Adrenal gland (tissue), 5 donors: ENCODE data around the gene RANBP10.

ENCODE experiments used
- CTCF ChIP-seq, 6 experiments: fragments of 450-650 bp in 4 of 6; fragments of 200-600 bp in 2 of 6; sonication (generic) in 1 of 6; IDR thresholded peaks; 1 replicate in 5 of 6; 2 replicates in 1 of 6; pipeline versions ENCODE4 v1.5.1 to v1.8.0; 2016 to 2021; ENCODE audit warnings: antibody characterized with exemption in 6 of 6, mild to moderate bottlenecking in 2 of 6, moderate library complexity in 1 of 6
- POLR2A ChIP-seq, 2 donors: fragments of 450-650 bp; IDR thresholded peaks; one replicate each; pipeline ENCODE4 v1.6.1; 2017; ENCODE audit warnings: antibody characterized with exemption in 2 of 2, mild to moderate bottlenecking in 2 of 2, moderate library complexity in 1 of 2
- donor health status: DM: no; HTN: no; CAD: no.

GRCh38 chr16:67800338-67800926 is 5.9 kb downstream of the RANBP10 start:
- TF ChIP-seq CTCF (IDR thresholded peaks at IDR 0.05): no peak
- TF ChIP-seq POLR2A (IDR thresholded peaks at IDR 0.05): no peak
